CD4-positive, alpha-beta T cell treated with Interleukin-21 for 1 hour (primary cell): ENCODE measurements around the gene CCDC38.

Source experiments
- DNase-seq: peaks from one replicate; pipeline ENCODE4 v3.0.0-alpha.2; 2020

Gene CCDC38

GRCh38 chr12:95959107-95959506, 16.7 kb upstream of the CCDC38 start:
- no peak for DNase-seq

GRCh38 chr12:95956557-95957145, 14.2 kb upstream of the CCDC38 start:
- DNase-seq, result no peak

GRCh38 chr12:95955549-95956159, 13.2 kb upstream of the CCDC38 start:
- no peak for DNase-seq

- DNase-seq, result no peak
Measured at GRCh38 chr12:95953000-95953399, 10.6 kb upstream of the CCDC38 start.

GRCh38 chr12:95951515-95951914, 9.1 kb upstream of the CCDC38 start:
- DNase-seq, result no peak

DNA sequence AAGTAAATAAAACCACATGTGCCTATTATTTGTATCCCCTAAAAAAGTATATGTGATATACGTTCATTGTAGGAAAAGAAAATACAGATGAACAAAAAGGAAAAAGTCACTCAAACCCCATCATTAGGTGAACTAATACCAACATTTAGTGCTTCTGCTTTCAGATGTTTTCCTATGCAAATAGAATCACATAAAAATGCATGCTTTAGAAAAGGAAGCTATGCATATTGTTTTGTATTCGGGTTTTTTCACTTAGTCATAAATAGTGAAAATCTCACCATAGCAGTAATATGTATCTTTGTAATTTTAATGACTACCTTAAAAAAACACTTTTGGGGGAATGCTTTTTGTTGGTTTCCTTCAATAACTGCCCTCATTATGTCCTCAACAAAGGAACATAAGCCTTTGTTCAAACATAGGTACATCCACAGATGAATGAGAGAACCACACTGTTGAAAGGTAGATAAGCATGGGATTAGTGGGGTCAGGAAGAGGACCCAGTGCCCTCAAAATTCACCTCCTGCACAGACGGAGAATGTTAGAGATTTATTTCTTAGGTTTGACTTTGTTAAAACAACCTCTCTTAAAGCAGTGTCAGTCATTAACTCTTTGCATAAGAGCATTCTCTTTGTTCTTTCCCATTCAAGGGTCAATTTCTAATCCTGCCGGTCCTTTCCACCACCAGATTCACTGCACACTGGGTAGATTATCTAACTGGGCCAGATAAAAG, 7.2 kb upstream of the CCDC38 start:
- no peak for DNase-seq

- no peak for DNase-seq
Measured at GRCh38 chr12:95944108-95944704, 1.8 kb upstream of the CCDC38 start.

GRCh38 chr12:95943330-95943842, 972 bp upstream of the CCDC38 start, which contains the start of gene AMDHD1:
TSS of gene AMDHD1 (plus strand) at chr12:95943331. CDS start at chr12:95943399, 68 bp downstream.
- DNase-seq, result peak; percentile 58

- peak; percentile 6 for DNase-seq
Measured at GRCh38 chr12:95942101-95942523, 302 bp downstream of the CCDC38 start.

- DNase-seq, result no peak
Measured at GRCh38 chr12:95940514-95940913, 1.9 kb downstream of the CCDC38 start.

DNA sequence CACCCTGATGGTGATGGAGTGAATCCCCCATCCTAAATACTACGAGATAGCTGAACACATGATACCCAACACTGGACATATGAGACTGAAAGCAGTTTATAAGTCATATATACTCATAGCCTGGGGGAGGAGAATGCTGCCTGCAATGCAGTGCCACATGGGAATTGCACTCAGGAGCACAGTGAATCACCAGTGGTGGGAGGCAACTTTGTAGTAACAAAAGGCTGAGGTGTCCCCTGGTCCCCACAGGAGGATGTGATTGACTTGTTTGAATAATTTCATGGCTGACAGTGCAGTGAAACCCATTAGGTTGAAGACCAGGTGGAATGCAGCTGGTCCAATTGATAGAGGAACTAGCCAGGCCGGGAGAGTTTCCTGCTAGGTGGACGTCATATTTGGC, 20.2 kb downstream of the CCDC38 start:
- DNase-seq, result no peak

DNA sequence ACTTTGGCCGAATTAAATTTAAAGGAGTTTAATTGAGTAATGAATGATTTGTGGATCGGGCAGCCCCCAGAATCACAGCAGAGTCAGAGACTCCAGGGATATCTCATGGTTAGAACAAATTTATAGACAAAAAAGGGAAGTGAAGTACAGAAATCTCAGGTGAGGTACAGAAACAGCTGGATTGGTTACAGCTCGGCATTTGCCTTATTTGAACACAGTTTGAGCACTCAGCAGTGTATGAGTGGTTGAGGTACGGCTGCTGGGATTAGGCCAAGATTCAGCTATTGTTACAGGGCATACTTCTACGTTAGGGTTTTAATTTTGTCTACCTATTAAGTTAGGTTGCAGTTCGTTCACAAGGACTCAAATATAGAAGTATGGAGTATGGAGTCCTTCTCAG, 23.3 kb downstream of the CCDC38 start:
- no peak for DNase-seq

- peak; percentile 73 for DNase-seq
Measured at GRCh38 chr12:95918194-95918993, 24.0 kb downstream of the CCDC38 start.

DNA sequence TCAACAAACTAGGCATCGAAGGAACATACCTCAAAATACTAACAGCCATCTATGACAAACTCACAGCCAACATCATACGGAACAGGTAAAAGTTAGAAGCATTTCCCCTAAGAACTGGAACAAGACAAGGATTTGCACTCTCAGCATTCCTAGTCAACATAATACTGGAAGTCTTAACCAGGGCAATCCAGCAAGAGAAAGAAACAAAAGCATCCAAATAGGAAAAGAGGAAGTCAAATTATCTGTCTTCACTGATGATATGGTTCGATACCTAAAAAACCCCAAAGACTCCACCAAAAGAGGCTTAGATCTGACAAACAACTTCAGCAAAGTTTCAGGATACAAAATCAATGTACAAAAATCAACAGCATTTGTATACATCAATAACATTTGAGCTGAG, 32.5 kb downstream of the CCDC38 start:
- no peak for DNase-seq

DNA sequence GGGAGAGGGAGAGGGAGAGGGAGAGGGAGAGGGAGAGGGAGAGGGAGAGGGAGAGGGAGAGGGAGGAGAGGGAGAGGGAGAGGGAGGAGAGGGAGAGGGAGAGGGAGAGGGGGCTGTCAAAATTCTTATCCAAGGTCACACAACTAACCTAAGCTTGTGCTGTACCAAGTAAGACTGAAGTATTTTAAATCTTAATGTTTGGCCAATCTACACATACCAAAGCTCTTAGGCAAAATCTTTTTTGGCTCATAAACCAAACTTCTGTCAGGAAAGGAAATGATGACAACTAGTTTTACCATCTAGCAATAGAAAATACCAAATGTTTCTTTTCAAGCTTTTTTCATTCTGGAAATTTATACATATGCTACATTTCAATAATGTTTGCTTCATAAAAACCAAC, 33.8 kb downstream of the CCDC38 start:
- no peak for DNase-seq

- no peak for DNase-seq
Measured at GRCh38 chr12:95898081-95898480, 44.3 kb downstream of the CCDC38 start.

DNA sequence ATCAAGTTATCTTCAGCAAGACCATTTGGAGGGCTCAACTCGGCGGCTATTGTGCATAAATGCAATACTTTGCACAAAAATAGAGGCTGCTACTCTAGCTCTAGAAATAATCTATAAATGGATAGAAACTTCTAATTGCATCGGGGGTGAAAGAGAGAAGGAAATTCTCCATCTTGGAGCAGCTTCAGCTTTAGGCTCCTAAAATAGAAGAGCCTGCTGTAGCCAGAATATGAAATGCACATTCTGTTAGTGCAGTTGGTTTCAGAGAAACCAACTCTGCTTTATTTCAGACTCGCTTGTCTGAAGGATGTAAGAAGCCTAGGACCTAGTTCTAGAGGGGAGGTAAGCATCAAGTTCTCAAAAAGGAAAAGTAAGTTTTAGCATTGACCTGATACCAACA, 45.6 kb downstream of the CCDC38 start:
- no peak for DNase-seq

- no peak for DNase-seq
Measured at GRCh38 chr12:95890958-95891357, 51.5 kb downstream of the CCDC38 start.

GRCh38 chr12:95887311-95887710, 55.1 kb downstream of the CCDC38 start:
- no peak for DNase-seq

- no peak for DNase-seq
Measured at GRCh38 chr12:95884998-95885397, 57.4 kb downstream of the CCDC38 start.

DNA sequence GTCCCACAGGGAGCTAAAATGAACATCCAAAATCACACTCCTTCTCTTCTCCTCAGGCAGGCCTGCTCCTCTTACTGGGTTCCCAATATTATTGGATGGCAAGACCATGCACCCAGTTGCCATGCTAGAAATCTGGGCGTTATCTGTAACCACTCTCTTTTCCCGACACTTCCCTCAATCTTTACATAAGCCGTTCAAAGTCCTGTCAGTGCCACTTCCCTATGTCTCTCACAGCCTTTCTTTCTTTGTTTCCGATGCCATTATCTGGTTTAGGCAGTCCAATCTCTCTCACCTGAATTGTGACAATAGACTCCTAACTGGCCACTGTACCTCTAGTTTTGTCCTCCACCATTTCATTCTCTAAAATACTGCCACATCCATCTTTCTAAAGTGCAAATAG, 59.5 kb downstream of the CCDC38 start:
- no peak for DNase-seq

DNA sequence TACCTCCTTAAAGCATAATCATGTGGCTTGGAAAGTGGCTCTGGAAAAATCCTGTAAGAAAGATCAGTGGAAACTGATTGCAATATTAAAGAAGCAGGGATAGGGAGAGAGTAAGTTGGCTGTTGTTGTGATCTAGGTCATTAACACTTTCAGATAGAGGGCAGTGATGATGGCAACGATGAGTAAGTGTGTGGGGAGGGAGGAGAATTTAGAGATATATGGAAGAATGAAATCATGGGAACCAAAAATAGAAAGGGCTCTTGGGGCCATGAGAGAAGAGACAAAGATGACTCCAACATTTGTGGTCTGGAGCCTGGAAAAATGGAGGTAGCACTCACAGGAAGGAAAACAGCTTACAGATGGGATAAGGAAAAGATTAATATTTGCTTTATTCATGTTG, 60.3 kb downstream of the CCDC38 start:
- DNase-seq, result no peak
